NCI-H2107 (cell line): Measurements from ENCODE around the gene C1QTNF9.
"Not testable (repeated sequence)": the region's sequence is repeated elsewhere in the genome, so short reads cannot be mapped to it uniquely, and the experiment has no call there.

ENCODE experiments used
- DNase-seq: peaks from one replicate; lab custom pipeline; 2025; lab: John Stamatoyannopoulos, UW

Gene C1QTNF9

GRCh38 chr13:24282256-24282655 is 27.1 kb upstream of the C1QTNF9 start:
- no peak for DNase-seq

- no peak for DNase-seq
Observed at GRCh38 chr13:24284889-24285565, 24.4 kb upstream of the C1QTNF9 start.

- DNase-seq = no peak
Observed at GRCh38 chr13:24286624-24287023, 22.8 kb upstream of the C1QTNF9 start.

- DNase-seq = no peak
Observed at GRCh38 chr13:24287748-24288287, 21.6 kb upstream of the C1QTNF9 start.

GRCh38 chr13:24288870-24289269 is 20.5 kb upstream of the C1QTNF9 start:
- no peak for DNase-seq

DNA sequence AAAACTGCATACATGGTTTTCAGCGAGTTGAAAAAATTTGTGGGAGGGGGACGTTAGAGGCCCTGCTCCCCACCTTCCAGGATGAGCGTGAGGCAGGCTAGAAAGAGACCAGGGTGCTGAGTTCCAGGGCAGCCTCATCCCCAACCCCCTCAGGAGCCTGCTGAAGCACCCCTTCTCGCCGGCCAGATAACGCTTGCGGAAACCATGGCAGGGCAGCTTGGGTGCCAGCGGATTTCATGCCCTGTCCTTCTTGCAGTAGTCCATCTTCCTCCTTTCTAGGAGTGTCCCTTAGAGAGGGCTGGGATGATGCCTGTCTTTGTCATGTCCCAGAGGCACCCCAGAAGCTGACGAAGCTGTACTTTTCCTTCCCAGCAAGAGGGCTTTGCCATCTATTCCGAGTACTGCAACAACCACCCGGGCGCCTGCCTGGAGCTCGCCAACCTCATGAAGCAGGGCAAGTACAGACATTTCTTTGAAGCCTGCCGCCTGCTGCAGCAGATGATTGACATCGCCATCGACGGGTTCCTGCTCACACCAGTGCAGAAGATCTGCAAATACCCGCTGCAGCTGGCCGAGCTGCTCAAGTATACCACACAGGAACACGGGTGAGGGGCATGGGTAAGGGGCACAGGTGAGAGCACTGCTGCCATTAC is 19.0 kb upstream of the C1QTNF9 start:
- no peak for DNase-seq

DNA sequence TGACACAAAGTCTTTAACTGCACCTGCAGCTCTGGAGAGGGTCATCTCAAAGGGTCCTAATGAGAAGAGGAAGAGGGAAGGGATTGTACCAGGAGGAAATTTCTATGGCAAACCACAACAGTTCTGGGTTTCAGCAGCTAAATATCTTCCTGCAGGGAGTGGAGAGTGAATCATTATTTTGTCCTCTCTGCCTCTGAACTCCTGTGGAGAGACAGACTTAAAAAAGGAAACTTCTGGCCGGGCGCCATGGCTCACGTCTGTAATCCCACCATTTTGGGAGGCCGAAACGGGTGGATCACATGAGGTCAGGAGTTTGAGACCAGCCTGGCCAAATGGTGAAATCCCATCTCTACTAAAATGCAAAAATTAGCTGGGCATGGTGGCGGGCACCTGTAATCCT is 16.9 kb upstream of the C1QTNF9 start:
- no peak for DNase-seq

DNA sequence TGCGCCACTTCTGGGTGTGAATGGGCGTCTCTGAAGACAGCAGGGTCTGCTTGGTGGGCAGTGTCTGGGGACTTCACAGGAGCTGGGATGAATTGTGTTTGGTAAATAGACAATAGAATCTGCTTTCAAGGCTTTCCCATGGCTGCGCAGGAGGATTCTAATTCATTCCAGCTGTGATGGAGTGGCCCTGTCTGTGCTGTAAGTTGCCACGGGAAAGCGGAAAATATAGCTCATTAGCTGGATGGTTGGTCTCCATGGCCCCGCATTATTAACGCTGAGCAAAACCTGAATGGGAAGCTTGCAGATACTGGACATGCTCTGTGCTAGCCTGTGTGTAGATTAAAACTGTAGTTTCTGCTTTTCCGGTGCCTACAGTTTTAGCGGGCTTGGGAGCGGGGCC is 15.6 kb upstream of the C1QTNF9 start:
- no peak for DNase-seq

DNA sequence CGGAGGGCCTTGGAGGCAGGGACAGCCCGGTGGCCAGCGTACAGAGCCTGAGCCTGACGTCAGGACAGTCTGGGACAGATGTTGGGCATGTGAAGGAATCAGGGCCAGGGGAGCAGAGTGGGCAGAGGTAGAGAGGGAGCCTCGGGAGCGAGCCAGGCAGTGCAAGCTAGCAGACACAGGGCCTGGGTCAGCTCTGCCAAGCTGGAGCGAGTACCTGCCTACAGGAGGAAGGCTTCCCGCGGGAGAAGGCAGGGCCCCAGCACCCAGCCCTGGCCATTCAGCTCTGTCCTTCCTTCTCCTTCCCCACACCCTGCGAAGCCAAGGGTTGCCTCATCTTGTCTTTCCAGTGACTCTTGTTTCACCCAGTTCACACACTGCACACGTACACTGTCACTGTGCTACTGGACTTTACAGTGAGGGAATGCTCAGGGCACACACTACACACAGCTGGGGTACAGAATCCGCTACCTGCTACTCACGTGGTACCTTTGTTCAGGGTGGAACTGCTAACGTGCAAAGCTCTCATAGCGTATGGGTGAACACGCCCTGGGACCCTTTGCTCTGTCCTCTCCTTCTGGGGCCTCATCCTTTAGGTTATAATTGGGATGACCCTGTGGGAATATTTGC is 9.8 kb upstream of the C1QTNF9 start:
- no peak for DNase-seq

GRCh38 chr13:24301434-24301833 is 7.9 kb upstream of the C1QTNF9 start:
- no peak for DNase-seq

DNA sequence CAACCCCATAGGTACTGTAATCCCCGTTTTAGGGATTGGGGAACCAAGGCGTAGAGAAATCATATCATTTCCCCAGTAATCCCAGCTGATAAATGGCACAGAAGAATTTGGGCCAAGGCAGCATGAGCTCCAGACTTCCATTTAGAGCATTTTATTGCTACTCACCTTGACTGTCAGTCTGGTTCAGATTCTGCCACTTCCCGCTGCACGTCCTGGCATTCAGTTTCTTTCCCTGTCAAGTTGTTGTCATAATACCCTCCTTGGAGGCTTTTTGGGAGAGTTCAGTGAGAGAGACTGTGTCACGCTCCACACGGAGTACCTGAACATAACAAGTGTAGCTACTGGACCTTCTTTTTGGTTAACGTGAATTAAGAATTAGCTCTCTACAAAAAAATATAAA is 7.5 kb upstream of the C1QTNF9 start:
- DNase-seq = no peak

- no peak for DNase-seq
Observed at GRCh38 chr13:24304620-24305019, 4.8 kb upstream of the C1QTNF9 start.

DNA sequence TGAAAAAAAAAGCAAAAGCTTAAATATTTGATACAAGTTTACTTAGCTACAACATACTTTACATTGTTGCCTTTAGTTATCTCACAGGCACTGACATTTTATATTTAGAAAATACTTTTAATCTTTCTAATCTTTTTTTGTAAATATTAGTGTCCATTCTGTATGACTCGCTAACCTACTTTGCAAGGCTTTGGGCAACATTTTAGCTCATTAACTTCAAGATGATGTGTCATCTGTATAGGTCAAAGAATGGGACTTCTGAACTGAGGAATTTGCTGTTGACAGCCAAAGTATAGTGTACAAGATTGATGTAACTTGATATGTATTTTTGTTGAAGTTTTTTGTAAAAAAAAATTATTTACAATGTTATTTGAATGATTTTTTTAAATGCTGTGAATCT is 2.7 kb upstream of the C1QTNF9 start:
- no peak for DNase-seq

- no peak for DNase-seq
Observed at GRCh38 chr13:24307211-24308067, 1.9 kb upstream of the C1QTNF9 start.

DNA sequence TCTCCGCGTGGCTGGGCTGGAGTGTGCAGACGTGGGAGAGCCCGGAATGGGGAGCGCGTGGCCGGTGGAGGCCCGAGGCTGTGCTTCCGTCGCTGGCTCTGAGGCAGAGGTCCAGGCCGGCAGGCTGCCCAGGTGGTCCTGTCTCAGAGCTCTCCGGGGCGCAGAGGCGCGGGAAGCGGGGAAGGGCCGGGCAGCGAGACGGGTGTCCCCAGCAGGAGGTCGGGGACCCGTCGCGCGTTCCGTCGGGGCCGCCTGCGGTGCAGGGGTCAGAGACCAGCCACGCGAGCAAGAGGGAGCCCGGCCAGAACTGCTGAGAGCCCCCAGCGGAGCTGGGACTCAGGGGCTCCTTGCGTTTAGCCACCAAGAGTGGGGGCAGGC is 1.3 kb upstream of the C1QTNF9 start:
- DNase-seq = no peak

DNA sequence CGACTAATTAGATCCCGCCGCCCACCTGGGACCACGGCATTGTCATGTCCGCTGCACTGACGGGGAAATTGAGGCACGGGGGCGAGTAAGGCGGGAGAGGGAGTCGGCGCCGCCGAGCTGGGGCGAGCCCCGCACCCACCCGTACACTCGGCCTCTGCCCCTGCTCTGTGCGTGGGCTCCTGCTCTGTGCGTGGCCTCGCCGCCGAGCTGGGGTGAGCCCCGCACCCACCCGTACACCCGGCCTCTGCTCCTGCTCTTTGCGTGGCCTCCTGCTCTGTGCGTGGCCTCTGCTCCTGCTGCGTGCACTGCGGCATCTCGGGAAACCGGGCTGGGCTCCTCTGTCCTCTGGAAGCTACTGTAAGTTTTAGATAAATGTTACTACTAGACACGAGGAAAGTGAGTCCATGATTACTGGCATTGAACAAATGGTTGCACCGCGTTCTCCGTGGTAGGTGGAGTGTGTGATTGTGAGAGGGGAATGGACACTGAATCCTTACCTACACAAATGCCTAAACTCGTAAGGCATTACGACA is 826 bp upstream of the C1QTNF9 start:
- DNase-seq = no peak

GRCh38 chr13:24313439-24313838 is 4.1 kb downstream of the C1QTNF9 start:
- DNase-seq = no peak

DNA sequence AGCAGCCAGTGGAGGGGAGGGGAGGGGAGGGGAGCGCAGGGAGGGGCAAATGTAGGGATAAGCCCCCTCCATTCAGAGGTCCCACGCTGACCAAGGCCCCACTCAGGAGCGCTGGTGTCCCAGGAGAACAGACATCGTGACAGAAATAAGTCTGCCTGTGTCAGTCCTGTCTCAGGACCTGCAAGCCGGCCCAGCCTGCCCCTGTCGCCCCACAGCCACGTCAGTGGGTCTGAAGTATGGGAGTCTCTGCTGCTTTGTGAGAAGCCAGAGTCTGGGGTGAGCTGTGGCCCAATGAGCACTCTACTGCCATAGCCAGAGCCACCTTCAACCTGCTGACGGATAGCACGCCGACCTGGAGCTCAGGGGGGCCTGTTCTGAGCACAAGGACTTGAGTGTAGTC is 8.5 kb downstream of the C1QTNF9 start:
- not testable (repeated sequence) for DNase-seq

DNA sequence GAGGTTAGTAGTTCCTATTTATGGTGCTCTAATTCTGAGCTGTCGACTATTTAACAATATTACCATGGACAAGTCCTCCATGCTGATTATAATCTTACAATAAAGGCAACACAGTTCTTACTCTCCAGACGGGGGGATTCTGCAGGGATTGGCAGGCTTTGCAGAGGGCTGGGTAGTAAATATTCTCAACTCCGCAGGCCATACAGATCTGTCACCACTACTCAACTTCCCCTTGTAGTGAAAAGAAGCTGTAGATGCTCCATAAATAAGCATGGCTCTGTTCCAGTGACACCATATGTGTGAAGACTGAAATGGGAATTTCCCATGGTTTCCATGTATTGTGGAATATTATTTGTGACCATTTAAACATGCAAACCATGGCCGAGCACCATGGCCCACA is 9.5 kb downstream of the C1QTNF9 start:
- not testable (repeated sequence) for DNase-seq

GRCh38 chr13:24319641-24320040 is 10.3 kb downstream of the C1QTNF9 start:
- DNase-seq = not testable (repeated sequence)

- DNase-seq = not testable (repeated sequence)
Observed at GRCh38 chr13:24321416-24321815, 12.0 kb downstream of the C1QTNF9 start.

DNA sequence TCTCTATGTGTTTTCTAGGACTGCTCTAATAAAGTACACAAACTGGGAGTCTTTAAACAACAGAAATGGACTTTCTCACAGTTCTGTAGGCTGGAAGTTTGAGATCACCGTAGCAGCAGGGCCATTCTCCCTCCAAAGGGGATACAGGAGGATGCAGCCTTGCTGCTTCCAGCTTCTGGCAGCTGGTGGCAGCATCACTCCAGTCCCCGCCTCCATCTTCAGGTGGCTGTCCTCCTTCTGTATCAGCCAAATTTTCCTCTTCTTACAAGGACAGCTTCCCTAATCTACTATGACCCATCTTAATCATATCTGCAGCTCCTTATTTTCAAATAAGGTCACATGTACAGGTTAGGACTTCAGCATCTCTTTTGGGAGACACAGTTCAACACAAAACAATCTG is 13.1 kb downstream of the C1QTNF9 start:
- DNase-seq = not testable (repeated sequence)
